HUES6 (cell line): ENCODE results near the gene CCDC40.

Experiments used
- H3K27ac ChIP-seq: 2 replicates; pipeline ENCODE4 v1.7.0; 2013; ENCODE audit warnings: low read depth, mild to moderate bottlenecking, low read length, inconsistent platforms
- H3K27me3 ChIP-seq: 2 replicates; pipeline ENCODE4 v1.6.1; 2013; ENCODE audit warnings: low read length; ENCODE audit not compliant: control insufficient read depth, insufficient read depth
- H3K36me3 ChIP-seq: 2 replicates; pipeline ENCODE4 v1.6.1; 2013; ENCODE audit warnings: low read length; ENCODE audit not compliant: control insufficient read depth, insufficient read depth
- H3K4me1 ChIP-seq: 2 replicates; pipeline ENCODE4 v1.6.1; 2013; ENCODE audit warnings: low read length; ENCODE audit not compliant: control insufficient read depth, insufficient read depth
- H3K4me3 ChIP-seq: 2 replicates; pipeline ENCODE4 v1.5.1; 2013; ENCODE audit warnings: low read depth, low read length
- H3K9ac ChIP-seq: one replicate; pipeline ENCODE4 v1.6.1; 2013; ENCODE audit warnings: mild to moderate bottlenecking, low read length
- H3K9me3 ChIP-seq: 2 replicates; pipeline ENCODE4 v1.6.1; 2013; ENCODE audit warnings: low read depth, low read length; ENCODE audit not compliant: control insufficient read depth, insufficient read depth

CCDC40 gene

DNA sequence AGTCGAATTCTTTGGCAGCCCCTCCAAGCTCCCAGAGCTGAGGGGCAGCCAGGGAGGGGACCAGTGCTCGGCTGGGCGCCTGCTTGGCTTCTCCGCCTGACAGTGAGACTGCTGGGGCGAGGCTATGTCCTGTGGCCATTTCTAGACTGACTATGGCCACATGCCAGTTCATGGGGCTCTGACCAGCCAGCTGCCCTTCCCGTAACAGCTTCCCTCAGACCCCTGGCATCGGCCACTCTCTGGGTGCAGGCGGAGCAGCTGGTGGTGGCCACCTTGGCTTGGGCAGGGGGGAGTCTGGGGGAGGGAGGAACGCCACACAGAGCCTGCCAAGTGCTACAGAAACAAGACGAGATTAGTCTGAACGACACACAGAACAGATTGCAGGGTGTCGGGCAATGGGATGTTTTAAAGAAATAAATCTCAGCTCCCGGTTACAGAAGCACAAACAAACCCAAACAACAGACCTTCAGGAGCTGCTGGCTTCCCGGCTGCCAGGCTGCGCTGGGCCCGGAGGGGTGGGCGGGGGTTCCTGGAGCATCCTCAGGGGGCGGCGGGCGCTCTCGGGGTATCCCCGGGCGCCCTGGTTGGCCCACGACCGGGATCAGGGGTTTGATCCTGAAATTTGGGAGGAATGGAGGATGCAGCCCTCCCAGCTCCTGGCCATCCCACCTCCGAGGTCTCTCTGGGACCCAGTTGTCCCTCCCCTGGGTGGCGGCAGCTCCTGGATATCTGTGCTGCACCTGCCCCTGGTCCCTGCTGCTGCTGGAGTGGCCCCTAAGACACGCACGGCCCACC, 35.3 kb upstream of the CCDC40 start:
- Histone ChIP-seq H3K27me3 (no peaks in the 10 kb centered on the region), H3K9me3 (peaks cover 8% of the 10 kb centered on the region; the same call in 1 of the 2 replicates), H3K27ac (no peak overlapping the region), H3K4me1 (peaks cover 7% of the 10 kb centered on the region; the same call in 1 of the 2 replicates), H3K9ac (no peak overlapping the region), H3K36me3 (peaks cover 29% of the 10 kb centered on the region), H3K4me3 (no peak overlapping the region)

DNA sequence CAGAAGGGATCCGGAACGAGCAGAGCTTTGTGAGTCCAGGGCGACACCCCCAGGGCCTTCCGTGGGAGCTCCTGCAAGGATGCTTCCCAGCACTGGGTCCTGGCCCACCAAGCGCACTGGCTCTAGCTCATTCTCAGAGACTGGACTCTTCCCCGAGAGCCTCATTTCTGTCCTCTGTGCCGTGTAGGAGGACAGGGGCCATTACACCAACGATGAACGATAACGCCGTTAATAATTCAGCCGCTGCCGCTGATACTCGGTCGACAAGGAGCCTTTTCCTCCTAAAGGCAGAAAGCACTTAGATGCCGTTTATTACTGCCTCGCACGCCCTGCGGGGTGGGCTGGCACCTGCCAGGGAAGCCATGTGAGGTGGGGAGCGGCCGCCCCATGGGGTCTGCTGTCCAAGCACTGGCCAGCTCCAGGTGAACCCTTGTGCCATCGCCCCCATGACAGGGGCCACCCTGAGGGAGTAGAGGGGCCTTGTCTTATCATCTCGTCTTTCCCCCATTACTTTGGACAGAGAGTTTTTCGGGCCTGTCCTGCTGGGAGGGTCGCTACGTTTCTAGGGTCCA, 34.3 kb upstream of the CCDC40 start:
- H3K36me3 ChIP-seq: peaks cover 29% of the 10 kb centered on the region
- peaks cover 16% of the 10 kb centered on the region; the same call in 1 of the 2 replicates for H3K4me1 ChIP-seq
- no peak overlapping the region for H3K9ac ChIP-seq
- no peaks in the 10 kb centered on the region for H3K27me3 ChIP-seq
- H3K4me3 ChIP-seq: no peak overlapping the region
- no peak overlapping the region for H3K27ac ChIP-seq
- peaks cover 8% of the 10 kb centered on the region; the same call in 1 of the 2 replicates for H3K9me3 ChIP-seq

DNA sequence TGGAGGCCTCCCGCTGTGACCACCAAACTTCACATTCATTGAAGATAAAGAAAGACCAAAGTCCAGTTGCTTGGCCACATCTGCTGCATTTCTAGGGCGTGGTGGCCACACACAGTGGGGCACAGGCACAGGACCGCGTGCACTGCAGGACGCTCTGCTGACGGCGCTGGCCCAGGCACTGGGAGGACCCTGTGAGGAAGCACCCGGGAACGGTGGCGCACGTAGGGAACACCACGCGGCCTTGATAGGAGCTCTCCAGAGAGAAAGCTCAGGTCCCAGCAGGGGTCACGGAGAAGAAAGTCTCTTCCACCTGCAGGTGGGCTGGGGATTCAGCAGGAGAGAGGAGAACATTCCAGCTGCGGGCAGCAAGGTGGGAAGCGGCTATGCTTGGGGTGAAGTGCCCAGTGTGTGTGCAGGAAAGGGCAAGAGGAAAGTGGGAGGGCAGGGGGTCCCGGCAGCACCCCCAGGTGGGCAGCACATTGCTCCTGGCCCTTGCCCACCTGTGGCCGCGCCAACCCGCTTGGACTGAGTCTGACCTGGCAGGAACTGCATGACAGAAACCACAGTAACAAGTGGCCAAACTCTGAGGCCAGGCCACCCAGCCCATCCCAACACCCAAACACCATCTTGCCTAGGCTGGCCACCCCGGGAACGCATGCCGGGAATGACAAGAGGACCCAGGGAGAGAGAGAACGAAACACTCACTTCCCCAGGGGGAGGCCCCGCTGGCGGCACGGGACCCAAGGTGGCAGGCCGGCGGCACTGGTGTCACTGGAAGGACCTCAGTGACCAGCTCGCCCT, 33.6 kb upstream of the CCDC40 start:
- Histone ChIP-seq H3K4me3 (no peak overlapping the region), H3K36me3 (peaks cover 35% of the 10 kb centered on the region), H3K27me3 (no peaks in the 10 kb centered on the region), H3K27ac (0 out of 2 replicates have a peak overlapping the region, but pooled peaks have one; percentile 45), H3K9ac (no peak overlapping the region), H3K9me3 (peaks cover 8% of the 10 kb centered on the region; the same call in 1 of the 2 replicates), H3K4me1 (peaks cover 17% of the 10 kb centered on the region; the same call in 1 of the 2 replicates)

DNA sequence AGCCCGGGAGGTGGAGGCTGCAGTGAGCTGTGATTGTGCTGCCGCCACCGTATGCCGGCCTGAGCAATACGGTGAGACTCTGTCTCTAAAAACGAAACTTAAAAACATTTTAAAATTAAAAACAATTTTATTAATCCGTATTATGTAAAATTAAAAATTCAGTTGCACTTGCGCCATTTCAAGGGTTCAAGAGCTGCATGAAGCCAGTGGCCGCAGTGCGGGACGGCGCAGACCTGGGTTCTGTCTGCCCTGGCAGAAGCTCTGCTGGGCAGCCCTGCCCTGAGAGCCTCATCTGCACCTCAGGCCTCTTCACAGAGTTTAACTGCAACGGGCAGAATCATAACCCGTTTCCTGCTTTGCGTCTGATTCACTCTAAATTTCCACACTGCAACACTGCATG, 32.5 kb upstream of the CCDC40 start:
- Histone ChIP-seq H3K36me3 (peaks cover 35% of the 10 kb centered on the region), H3K9ac (no peak overlapping the region), H3K27me3 (no peaks in the 10 kb centered on the region), H3K27ac (no peak overlapping the region), H3K4me3 (no peak overlapping the region), H3K4me1 (peaks cover 22% of the 10 kb centered on the region; the same call in 1 of the 2 replicates), H3K9me3 (peaks cover 8% of the 10 kb centered on the region; the same call in 1 of the 2 replicates)

DNA sequence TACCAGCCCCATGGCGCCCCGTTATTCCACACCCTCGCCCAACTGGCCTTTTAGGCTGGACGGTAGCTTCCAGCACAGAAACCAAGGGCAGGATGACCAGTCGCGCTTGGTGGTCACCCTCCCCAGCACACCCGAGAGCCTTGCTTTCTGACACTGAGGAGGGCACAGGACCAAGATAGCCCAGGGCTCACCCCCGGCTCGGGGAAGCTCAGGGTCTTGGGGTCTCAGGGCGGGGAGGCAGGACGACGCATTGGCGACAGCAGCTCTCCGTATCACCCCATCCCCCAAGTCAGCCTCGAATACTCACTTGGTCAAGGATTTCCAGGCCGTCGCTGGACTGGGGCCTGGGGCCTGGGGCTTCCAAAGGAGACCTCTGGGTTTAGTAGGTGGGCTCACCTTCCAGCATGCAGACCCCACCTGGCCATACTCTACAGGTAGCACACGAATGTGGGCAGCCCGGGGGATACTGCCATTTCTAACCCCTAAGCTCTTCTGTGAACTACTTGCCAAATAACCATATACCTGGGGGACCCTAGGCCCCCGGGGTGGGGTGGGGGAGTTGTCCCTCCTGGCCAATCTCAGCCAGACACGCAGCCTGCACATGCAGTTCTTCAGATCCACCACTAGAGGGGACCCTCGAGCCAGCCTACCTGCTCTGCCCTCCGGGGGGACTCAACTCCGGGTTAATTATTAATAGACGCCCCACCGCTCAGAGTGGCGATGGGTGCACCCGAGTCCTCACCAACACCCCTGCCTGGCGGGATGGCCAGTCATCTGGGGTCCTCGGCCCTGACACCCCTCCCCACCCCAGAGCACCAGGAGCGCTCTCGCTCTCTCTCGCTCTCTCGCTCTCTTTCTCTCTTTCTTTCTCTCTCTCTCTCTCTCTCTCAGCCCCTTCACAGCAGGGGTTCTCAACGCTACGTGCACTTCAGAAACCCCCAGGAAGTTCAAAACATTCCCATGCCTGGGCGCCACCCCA, 30.8 kb upstream of the CCDC40 start:
- Histone ChIP-seq H3K36me3 (peaks cover 40% of the 10 kb centered on the region), H3K27me3 (no peaks in the 10 kb centered on the region), H3K4me1 (peaks cover 23% of the 10 kb centered on the region; the same call in 1 of the 2 replicates), H3K27ac (no peak overlapping the region), H3K9ac (peak overlapping the region; percentile 27), H3K9me3 (0 out of 2 replicates have a peak, but pooled peaks cover under 1% of the 10 kb centered on the region), H3K4me3 (peak overlapping the region; percentile 58)

DNA sequence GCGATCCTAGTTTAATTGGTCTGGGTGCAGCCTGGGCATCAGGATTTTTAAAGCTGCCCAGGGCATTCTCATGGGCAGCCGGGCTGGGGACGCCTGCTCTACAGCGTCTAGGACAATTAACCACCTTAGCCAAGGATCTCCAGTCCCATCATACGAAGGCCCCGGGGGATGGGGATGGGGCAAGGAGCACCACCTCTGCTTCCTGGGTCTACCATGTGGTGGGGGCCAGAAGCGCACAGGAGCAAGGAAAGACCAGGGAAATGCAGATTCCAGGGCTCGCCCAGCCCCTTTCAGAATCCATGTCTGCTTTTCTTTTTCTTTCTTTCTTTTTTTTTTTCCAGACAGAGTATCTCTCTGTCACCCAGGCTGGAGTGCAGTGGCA, 30.1 kb upstream of the CCDC40 start:
- Histone ChIP-seq H3K27me3 (no peaks in the 10 kb centered on the region), H3K9ac (peak overlapping the region; percentile 27), H3K9me3 (no peaks in the 10 kb centered on the region), H3K4me1 (peaks cover 23% of the 10 kb centered on the region; the same call in 1 of the 2 replicates), H3K36me3 (peaks cover 36% of the 10 kb centered on the region), H3K27ac (no peak overlapping the region), H3K4me3 (peak overlapping the region; percentile 58)

DNA sequence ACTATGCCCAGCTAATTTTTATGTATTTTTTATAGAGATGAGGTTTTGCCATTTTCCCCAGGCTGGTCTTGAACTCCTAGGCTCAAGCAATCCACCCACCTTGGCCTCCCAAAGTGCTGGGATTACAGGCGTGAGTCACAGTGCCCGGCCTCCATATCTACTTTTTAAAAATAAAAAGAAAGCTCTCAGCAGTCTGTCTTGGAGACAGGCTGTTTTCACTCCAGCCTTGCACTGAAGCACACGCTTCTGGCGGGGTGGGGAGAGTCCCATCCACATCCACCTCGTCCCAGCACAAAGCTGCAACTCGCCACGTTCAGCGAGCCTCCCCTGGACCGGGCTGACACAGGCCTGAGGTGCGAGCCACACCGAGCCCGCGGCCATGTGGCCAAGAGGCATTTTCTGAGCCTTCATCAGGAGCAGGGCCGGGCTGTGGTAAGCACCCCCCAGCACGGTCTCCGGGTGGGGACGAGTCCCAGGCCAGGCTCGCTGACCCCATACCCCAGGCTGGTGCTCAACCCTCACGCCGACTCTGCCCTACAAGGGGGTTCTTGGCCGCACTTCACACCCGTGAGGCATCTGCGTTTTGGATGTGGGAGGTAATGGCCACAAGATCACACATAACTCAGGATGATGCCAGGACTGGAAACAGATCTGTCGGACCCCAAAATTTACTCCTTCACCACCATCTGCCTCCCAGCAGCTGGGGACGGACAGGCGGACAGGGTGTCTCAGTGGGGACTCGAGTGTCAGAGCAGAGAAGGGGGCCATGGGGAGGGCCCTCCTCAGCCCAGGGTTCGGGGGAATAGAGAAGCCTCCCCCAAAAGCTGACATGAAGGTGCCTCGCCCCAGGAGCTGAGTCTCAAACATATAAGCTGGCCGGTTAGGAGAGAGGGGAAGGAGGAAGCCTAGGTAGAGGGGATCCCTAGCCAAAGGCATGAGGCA, 29.4 kb upstream of the CCDC40 start:
- H3K4me1 ChIP-seq: peaks cover 23% of the 10 kb centered on the region; the same call in 1 of the 2 replicates
- no peak overlapping the region for H3K27ac ChIP-seq
- H3K36me3 ChIP-seq: peaks cover 37% of the 10 kb centered on the region
- H3K27me3 ChIP-seq: no peaks in the 10 kb centered on the region
- no peaks in the 10 kb centered on the region for H3K9me3 ChIP-seq
- H3K4me3 ChIP-seq: no peak overlapping the region
- no peak overlapping the region for H3K9ac ChIP-seq

DNA sequence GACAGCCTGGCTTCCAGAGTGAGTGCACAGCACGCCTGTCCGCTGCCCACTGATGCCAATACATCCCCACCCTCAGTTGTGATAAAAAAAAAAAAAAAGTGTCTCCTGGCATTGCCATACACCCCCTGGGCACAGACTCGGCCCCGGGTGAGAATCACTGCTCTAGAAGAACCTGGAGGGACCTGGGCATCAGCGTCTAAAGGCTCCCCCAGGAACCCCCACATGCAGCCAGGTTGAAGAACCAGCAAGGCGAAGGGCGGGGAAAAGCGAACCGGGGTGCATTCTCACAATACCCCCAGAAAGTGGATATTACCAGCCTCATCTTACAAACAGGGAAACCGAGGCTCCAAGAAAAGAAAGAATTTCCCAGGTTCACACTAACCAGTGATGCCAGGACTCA, 28.5 kb upstream of the CCDC40 start:
- H3K9ac ChIP-seq: no peak overlapping the region
- peaks cover 27% of the 10 kb centered on the region; the same call in 1 of the 2 replicates for H3K4me1 ChIP-seq
- H3K27me3 ChIP-seq: no peaks in the 10 kb centered on the region
- no peak overlapping the region for H3K27ac ChIP-seq
- no peak overlapping the region for H3K4me3 ChIP-seq
- peaks cover 40% of the 10 kb centered on the region for H3K36me3 ChIP-seq
- no peaks in the 10 kb centered on the region for H3K9me3 ChIP-seq

DNA sequence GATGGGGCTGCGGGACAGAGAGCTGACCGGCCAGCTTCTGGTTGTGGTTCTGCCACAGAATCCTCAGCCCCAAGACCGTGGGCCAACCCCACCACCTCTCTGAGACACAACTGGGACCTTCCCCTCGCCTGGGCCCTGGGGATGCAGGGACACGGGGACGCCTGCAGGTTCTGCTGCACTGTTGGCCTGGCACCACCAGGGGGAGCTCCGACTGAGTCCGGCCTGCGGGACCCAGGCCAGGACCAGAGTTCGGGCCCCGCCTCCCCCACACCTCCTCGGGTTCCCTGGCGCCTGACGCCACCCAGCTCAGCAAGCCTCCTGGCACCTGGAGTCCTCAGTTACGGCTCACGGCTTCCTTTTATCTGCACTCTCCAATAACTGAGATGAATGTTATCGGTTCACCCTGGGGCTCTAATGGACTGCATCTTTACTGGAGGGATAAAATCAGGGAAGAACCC, 28.0 kb upstream of the CCDC40 start:
- Histone ChIP-seq H3K9me3 (no peaks in the 10 kb centered on the region), H3K4me3 (no peak overlapping the region), H3K9ac (no peak overlapping the region), H3K4me1 (peaks cover 25% of the 10 kb centered on the region; the same call in 1 of the 2 replicates), H3K27me3 (no peaks in the 10 kb centered on the region), H3K36me3 (peaks cover 39% of the 10 kb centered on the region), H3K27ac (no peak overlapping the region)
